ENCODE data around the gene IPO5.

- TF ChIP-seq, protein P1, sequence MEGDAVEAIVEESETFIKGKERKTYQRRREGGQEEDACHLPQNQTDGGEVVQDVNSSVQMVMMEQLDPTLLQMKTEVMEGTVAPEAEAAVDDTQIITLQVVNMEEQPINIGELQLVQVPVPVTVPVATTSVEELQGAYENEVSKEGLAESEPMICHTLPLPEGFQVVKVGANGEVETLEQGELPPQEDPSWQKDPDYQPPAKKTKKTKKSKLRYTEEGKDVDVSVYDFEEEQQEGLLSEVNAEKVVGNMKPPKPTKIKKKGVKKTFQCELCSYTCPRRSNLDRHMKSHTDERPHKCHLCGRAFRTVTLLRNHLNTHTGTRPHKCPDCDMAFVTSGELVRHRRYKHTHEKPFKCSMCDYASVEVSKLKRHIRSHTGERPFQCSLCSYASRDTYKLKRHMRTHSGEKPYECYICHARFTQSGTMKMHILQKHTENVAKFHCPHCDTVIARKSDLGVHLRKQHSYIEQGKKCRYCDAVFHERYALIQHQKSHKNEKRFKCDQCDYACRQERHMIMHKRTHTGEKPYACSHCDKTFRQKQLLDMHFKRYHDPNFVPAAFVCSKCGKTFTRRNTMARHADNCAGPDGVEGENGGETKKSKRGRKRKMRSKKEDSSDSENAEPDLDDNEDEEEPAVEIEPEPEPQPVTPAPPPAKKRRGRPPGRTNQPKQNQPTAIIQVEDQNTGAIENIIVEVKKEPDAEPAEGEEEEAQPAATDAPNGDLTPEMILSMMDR (conservative IDR thresholded peaks at IDR 0.05) = no peak
- TF ChIP-seq EZH2 (IDR thresholded peaks at IDR 0.05; ENCODE audit: low read depth) = no peak
These were observed 9.0 kb upstream of the IPO5 start for GRCh38 chr13:97944396-97945029.
